AG04450 (cell line): ENCODE measurements around the gene SLC5A2. TPM values are rescaled to one million over a fixed set of nuclear protein-coding genes. Genes with fewer than 3 reads are reported as not detected.
"Not testable (repeated sequence)": the region's sequence is repeated elsewhere in the genome, so short reads cannot be mapped to it uniquely, and the experiment has no call there.

Source experiments
- CTCF ChIA-PET: fragments of 300-600, 350-600 bp; formaldehyde crosslinking; extraction: SDS; loops from one replicate; lab custom pipeline; 2022; ENCODE audit warnings: antibody characterized with exemption, inconsistent platforms; lab: Charles Lee
- POLR2A ChIA-PET: fragments of 350-600 bp; formaldehyde crosslinking; extraction: SDS; loops from one replicate; lab custom pipeline; 2021; ENCODE audit warnings: antibody characterized with exemption, inconsistent platforms; lab: Yijun Ruan, JAX
- DNase-seq: peaks from one replicate; pipeline ENCODE4 v3.0.0-alpha.2; 2011; ENCODE audit warnings: low read depth, low spot score
- H3K27ac ChIP-seq: one replicate; pipeline ENCODE4 v1.5.1; 2012; ENCODE audit warnings: low read depth, low read length, control low read depth
- H3K27me3 ChIP-seq: one replicate; pipeline ENCODE4 v1.6.0; 2012; ENCODE audit warnings: low read length; ENCODE audit not compliant: control insufficient read depth, insufficient read depth
- H3K4me3 ChIP-seq: 2 replicates; pipeline ENCODE4 v1.5.1; 2011; ENCODE audit warnings: mild to moderate bottlenecking, low read depth, low read length, control low read depth
- H3K9me3 ChIP-seq: 2 replicates; pipeline ENCODE4 v1.5.1; 2012; ENCODE audit warnings: low read length; ENCODE audit not compliant: control insufficient read depth, insufficient read depth
- polyA plus RNA-seq: library from polyadenylated mRNA; depleted of rRNA; stranded (reverse); fragments of >200 nt; gene quantifications from 2 replicates; pipeline ENCODE4 v1.2.3, GENCODE V29; 2011
- TF ChIP-seq, protein P1 (sequence below): IDR thresholded peaks from 2 replicates; pipeline ENCODE4 v1.5.1; 2011; ENCODE audit warnings: low read depth, low read length, control low read depth, inconsistent platforms

SLC5A2 gene
- polyA plus RNA-seq, 1 experiment = not detected

DNA sequence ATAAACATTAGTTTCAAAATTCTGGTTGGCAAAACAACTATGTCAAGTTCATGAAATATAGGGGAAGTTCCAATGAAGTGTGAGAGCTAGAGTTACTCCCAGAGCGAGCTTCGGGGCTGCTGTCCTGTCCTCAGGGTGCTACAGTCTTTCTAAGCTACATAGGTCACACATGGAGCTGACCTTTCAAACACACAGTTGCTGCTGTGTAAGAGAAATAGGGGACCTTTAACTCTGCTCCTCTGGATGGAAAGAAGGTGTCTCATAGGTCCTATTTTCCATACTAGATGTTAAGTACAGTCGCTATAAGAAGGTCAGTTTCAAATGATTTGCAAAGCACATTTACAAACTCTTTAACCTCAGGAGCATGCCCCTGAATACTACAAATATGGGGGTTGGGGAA, 38.4 kb downstream of the SLC5A2 start:
- ChIA-PET CTCF (no interaction called here), POLR2A (no interaction called here)
- no peak for DNase-seq
- TF ChIP-seq, protein P1, sequence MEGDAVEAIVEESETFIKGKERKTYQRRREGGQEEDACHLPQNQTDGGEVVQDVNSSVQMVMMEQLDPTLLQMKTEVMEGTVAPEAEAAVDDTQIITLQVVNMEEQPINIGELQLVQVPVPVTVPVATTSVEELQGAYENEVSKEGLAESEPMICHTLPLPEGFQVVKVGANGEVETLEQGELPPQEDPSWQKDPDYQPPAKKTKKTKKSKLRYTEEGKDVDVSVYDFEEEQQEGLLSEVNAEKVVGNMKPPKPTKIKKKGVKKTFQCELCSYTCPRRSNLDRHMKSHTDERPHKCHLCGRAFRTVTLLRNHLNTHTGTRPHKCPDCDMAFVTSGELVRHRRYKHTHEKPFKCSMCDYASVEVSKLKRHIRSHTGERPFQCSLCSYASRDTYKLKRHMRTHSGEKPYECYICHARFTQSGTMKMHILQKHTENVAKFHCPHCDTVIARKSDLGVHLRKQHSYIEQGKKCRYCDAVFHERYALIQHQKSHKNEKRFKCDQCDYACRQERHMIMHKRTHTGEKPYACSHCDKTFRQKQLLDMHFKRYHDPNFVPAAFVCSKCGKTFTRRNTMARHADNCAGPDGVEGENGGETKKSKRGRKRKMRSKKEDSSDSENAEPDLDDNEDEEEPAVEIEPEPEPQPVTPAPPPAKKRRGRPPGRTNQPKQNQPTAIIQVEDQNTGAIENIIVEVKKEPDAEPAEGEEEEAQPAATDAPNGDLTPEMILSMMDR = no peak
- H3K4me3 ChIP-seq = no peak overlapping the region
- peaks cover 12% of the 10 kb centered on the region for H3K27me3 ChIP-seq
- no peak overlapping the region for H3K27ac ChIP-seq
- no peaks in the 10 kb centered on the region for H3K9me3 ChIP-seq

DNA sequence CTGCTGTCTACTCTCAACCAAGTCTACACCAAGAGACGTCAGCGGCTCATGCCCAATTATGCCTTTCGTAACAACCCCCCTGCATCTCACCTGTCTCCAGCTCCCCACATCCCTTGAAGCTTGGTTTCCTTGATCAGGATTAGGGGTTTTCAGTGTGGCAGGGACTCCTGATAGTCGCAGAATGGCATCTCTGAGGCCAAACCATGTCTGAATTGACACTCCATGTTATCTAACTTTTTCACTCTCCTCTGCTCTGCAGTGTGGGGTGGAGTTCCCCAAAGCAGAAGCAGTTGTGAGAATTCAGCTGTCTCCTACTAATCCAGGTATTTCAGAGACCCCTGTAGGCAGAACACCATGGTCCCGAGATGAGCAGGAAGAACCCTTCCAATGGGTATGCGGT, 39.1 kb downstream of the SLC5A2 start:
- Histone ChIP-seq H3K27ac (no peak overlapping the region), H3K9me3 (no peaks in the 10 kb centered on the region), H3K27me3 (peaks cover 11% of the 10 kb centered on the region), H3K4me3 (no peak overlapping the region)
- TF ChIP-seq, protein P1 = no peak
- DNase-seq = no peak
- POLR2A ChIA-PET = no interaction called here
- CTCF ChIA-PET = no interaction called here

DNA sequence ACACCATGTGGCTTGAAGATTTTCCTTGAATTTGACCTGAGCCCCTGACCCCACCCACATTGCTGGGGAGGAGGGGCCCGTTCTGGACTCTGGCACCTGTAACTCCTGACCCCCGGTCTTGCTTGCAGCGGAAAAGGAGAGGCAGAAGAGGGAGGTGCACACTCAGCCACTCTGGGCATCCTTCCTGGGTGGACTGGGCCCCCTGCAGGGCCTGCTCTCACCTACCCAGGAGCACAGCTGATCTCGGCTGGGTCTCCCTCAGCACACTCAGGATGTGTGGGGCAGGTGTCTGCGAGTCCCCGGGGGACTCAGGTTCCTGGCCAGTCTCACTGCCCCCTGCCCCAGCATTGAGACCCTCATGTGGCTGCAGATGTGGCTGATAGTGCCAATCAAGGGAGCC, 40.8 kb downstream of the SLC5A2 start:
- CTCF ChIA-PET, POLR2A ChIA-PET: not testable (repeated sequence)

DNA sequence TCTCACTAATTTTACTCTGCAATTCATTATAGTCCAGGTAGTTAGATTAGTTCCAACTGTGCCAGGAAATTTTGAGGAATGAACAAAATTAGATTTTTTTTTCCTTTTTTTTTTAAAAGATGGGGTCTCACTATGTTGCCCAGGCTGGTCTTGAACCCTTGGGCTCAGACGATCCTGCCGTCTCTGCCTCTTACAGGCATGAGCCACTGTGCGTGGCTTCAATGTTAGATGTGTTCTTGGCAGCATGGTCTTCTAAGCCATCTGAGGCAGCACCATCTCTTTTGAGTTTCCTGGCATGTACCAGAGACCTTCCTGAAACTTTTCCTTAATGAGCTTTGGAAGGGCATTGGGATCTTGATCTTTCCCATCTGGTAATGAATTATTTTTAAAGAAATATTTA, 42.2 kb downstream of the SLC5A2 start:
- POLR2A ChIA-PET = no interaction called here
- H3K27me3 ChIP-seq = peaks cover 35% of the 10 kb centered on the region
- CTCF ChIA-PET = no interaction called here
- TF ChIP-seq, protein P1 = no peak
- H3K4me3 ChIP-seq = no peak overlapping the region
- H3K27ac ChIP-seq = no peak overlapping the region
- no peaks in the 10 kb centered on the region for H3K9me3 ChIP-seq
- DNase-seq = no peak

More for the DNA sequence above, 40.8 kb downstream of the SLC5A2 start:
- not testable (repeated sequence) for H3K4me3 ChIP-seq, H3K9me3 ChIP-seq, H3K27ac ChIP-seq, DNase-seq
- H3K27me3 ChIP-seq = peaks cover 25% of the 10 kb centered on the region

DNA sequence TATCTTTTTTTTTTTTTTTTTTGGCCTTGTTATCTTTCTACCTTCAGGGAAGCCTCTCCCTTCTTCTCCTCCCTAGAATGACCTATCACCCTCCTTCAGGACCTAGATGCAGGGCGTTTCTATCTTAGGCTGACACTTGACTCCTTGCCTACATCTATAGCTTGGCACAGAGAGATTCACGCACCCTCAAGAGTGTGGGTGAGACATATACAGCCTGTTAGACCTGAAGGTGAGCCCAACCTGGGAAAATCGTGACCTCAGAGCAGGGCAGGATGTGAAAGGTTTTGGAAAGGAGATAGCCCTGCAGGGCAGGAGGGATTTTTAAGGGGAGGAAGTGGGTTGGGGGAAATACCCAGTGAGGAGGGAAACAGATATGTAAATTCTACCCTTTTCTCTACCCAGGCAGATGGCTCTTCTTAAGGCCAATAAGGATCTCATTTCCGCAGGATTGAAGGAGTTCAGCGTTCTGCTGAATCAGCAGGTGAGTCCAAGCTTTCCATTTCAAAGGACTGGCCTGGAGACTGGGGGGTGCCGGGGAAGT, 44.9 kb downstream of the SLC5A2 start, which contains the start of gene AHSP:
TSS of gene AHSP (plus strand) at position 167 of the 541 bp plus-strand sequence. CDS start at position 407, 240 bp downstream.
- Histone ChIP-seq H3K9me3 (no peaks in the 10 kb centered on the region), H3K4me3 (peak within 1 kb of the TSS; percentile 45), H3K27me3 (peaks cover 33% of the 10 kb centered on the region), H3K27ac (no peak within 1 kb of the TSS)
- no peak for DNase-seq
- ChIA-PET POLR2A (interaction anchor here (1.7 kb wide), 1 partner anchor 20 kb away, joined by 10 read pairs; the partner anchor contains the start of gene RUSF1), CTCF (no interaction called here)
- TF ChIP-seq, protein P1 = no peak
